Eye (tissue), 1 donor: Measurements from ENCODE around the gene TADA2A.

Experiments
- DNase-seq: peaks from one replicate; pipeline ENCODE4 v3.0.0-alpha.2; 2015

Gene TADA2A

GRCh38 chr17:37465069-37465616 is 58.5 kb downstream of the TADA2A start:
- no peak for DNase-seq

GRCh38 chr17:37466471-37466870 is 59.8 kb downstream of the TADA2A start:
- DNase-seq: no peak

- DNase-seq: no peak
These were observed 63.5 kb downstream of the TADA2A start for GRCh38 chr17:37470181-37470580.

- no peak for DNase-seq
These were observed 69.2 kb downstream of the TADA2A start for GRCh38 chr17:37475731-37476420.

GRCh38 chr17:37476431-37477120 is 69.9 kb downstream of the TADA2A start:
- DNase-seq: no peak

GRCh38 chr17:37478187-37478586 is 71.5 kb downstream of the TADA2A start:
- no peak for DNase-seq

- no peak for DNase-seq
These were observed 72.3 kb downstream of the TADA2A start for GRCh38 chr17:37479025-37479424.

- no peak for DNase-seq
These were observed 73.7 kb downstream of the TADA2A start for GRCh38 chr17:37480427-37480826.

GRCh38 chr17:37481001-37481665 is 74.4 kb downstream of the TADA2A start:
- DNase-seq: no peak

- peak; percentile 37 for DNase-seq
These were observed 76.8 kb downstream of the TADA2A start for GRCh38 chr17:37483311-37484039.

- DNase-seq: no peak
These were observed 79.4 kb downstream of the TADA2A start for GRCh38 chr17:37485938-37486570.

GRCh38 chr17:37488009-37488604 is 81.4 kb downstream of the TADA2A start:
- peak; percentile 82 for DNase-seq

GRCh38 chr17:37488607-37489196 is 82.0 kb downstream of the TADA2A start:
- DNase-seq: peak; percentile 73

- peak; percentile 93 for DNase-seq
These were observed 82.7 kb downstream of the TADA2A start, which contains the start of gene DUSP14 for GRCh38 chr17:37489197-37490001. Gene DUSP14 (plus strand): TSS chr17:37489891. CDS start chr17:37512273, 22,382 bp downstream.

GRCh38 chr17:37490022-37490587 is 83.4 kb downstream of the TADA2A start:
- DNase-seq: peak; percentile 88

- DNase-seq: peak; percentile 56
These were observed 84.2 kb downstream of the TADA2A start for GRCh38 chr17:37490638-37491614.

- DNase-seq: no peak
These were observed 85.5 kb downstream of the TADA2A start for GRCh38 chr17:37492167-37492566.

- no peak for DNase-seq
These were observed 86.8 kb downstream of the TADA2A start for GRCh38 chr17:37493249-37494027.
